HepG2 (cell line): ENCODE data around the gene CDKN1C. TPM values are rescaled to one million over a fixed set of nuclear protein-coding genes. Genes with fewer than 3 reads are reported as not detected.
A peak's percentile ranks its signal among the peaks of the same experiment; 100 is the strongest.

ENCODE experiments used
- ATAC-seq: fragments of 200-7000 bp; cut with Tn5 transposase; 3 replicates; pipeline ENCODE4 v1.9.1; 2020; ENCODE audit warnings: mild to moderate bottlenecking, moderate library complexity
- BruUV-seq: library from RNA; stranded (reverse); fragments of 400-500 nt; replicated peaks from 2 replicates; lab custom pipeline; 2021; lab: Mats Ljungman, UMichigan
- CTCF ChIA-PET: fragments of 300-600 bp; formaldehyde crosslinking; extraction: SDS; loops from one replicate; lab custom pipeline; 2021; ENCODE audit warnings: low total read pairs, inconsistent platforms, low intra/inter-chr PET ratio; lab: Yijun Ruan, JAX
- POLR2A ChIA-PET: fragments of 350-600 bp; sonication (Branson Sonifier 250); formaldehyde crosslinking; loops from one replicate; lab custom pipeline; 2020; ENCODE audit warnings: antibody characterized with exemption, inconsistent platforms; lab: Yijun Ruan, JAX
- DNase-seq: peaks from one replicate; pipeline ENCODE4 v3.0.0-alpha.2; 2015; ENCODE audit warnings: low spot score
- FAIRE-seq: peaks from 3 replicates; lab custom pipeline; 2011; peaks lifted over from hg19 to GRCh38; lab: Jason Lieb, UNC
- H2AFZ ChIP-seq: one replicate; pipeline ENCODE4 v1.6.1; 2011; ENCODE audit warnings: low read length, inconsistent platforms
- H3K27ac ChIP-seq: fragments of 300-600 bp; 3 replicates; pipeline ENCODE4 v1.8.0; 2011; ENCODE audit warnings: mixed run types, mild to moderate bottlenecking, mixed read lengths, low read length, inconsistent platforms; ENCODE audit not compliant: insufficient read depth; ENCODE audit errors: extremely low read length
- H3K27me3 ChIP-seq, 2 experiments: fragments of 200-600 bp in 1 of 2; 2 replicates in 1 of 2; 3 replicates in 1 of 2; pipeline versions ENCODE4 v1.6.0 to v1.8.0; 2011; ENCODE audit warnings: low read length in 2 of 2, mild to moderate bottlenecking in 2 of 2, moderate library complexity in 2 of 2, inconsistent platforms in 1 of 2; ENCODE audit not compliant: insufficient read depth in 2 of 2, control insufficient read depth in 1 of 2
- H3K36me3 ChIP-seq, 2 experiments: fragments of 200-600 bp in 1 of 2; replicated peaks in 1 of 2; 2 replicates in 1 of 2; 3 replicates in 1 of 2; pipeline versions ENCODE4 v1.5.1 to v1.8.0; 2011; ENCODE audit warnings: low read length in 2 of 2, inconsistent platforms in 1 of 2; ENCODE audit not compliant: insufficient read depth in 2 of 2, control insufficient read depth in 1 of 2
- H3K4me1 ChIP-seq: 2 replicates; pipeline ENCODE4 v1.5.1; 2012; ENCODE audit warnings: low read length, inconsistent platforms; ENCODE audit not compliant: insufficient read depth
- H3K4me2 ChIP-seq: 2 replicates; pipeline ENCODE4 v1.6.0; 2011; ENCODE audit warnings: low read depth, low read length, inconsistent platforms
- H3K4me3 ChIP-seq, 3 experiments: fragments of 200-600 bp in 1 of 3; sonication (generic), shearing (Covaris generic) in 1 of 3; replicated peaks in 1 of 3; 2 replicates each; pipeline ENCODE4 v1.5.1; 2011 to 2016; ENCODE audit warnings: low read length in 3 of 3, inconsistent platforms in 2 of 3, low read depth in 2 of 3, mild to moderate bottlenecking in 2 of 3, control low read depth in 1 of 3, mixed read lengths in 1 of 3; ENCODE audit not compliant: insufficient read depth in 1 of 3
- H3K79me2 ChIP-seq: one replicate; pipeline ENCODE4 v1.6.1; 2011; ENCODE audit warnings: low read length, inconsistent platforms; ENCODE audit not compliant: insufficient read depth
- H3K9ac ChIP-seq: 2 replicates; pipeline ENCODE4 v1.6.0; 2011; ENCODE audit warnings: mild to moderate bottlenecking, low read depth, low read length, inconsistent platforms; ENCODE audit not compliant: insufficient read depth
- H3K9me3 ChIP-seq: 2 replicates; pipeline ENCODE4 v1.5.1; 2012; ENCODE audit warnings: mild to moderate bottlenecking, low read length
- H4K20me1 ChIP-seq: 2 replicates; pipeline ENCODE4 v1.6.0; 2011; ENCODE audit warnings: inconsistent platforms, mild to moderate bottlenecking, low read length, moderate library complexity; ENCODE audit not compliant: insufficient read depth
- ADNP ChIP-seq: sonication (generic); formaldehyde crosslinking; IDR thresholded peaks from 2 replicates; pipeline ENCODE4 v1.4.0; 2020; ENCODE audit warnings: missing genetic modification reagents
- BHLHE40 ChIP-seq: IDR thresholded peaks from 2 replicates; pipeline ENCODE4 v1.6.1; 2011; ENCODE audit warnings: low read length, improper control_type of control experiment
- ELF3 ChIP-seq: IDR thresholded peaks from 2 replicates; pipeline ENCODE4 v1.6.1; 2016; ENCODE audit warnings: missing genetic modification reagents, missing compliant biosample characterization
- HDAC2 ChIP-seq: sonication (generic); formaldehyde crosslinking; IDR thresholded peaks from 2 replicates; pipeline ENCODE4 v1.4.0; 2020; ENCODE audit warnings: missing genetic modification reagents
- HHEX ChIP-seq: IDR thresholded peaks from 2 replicates; pipeline ENCODE4 v1.6.1; 2016; ENCODE audit warnings: control low read depth
- HNRNPLL ChIP-seq: fragments of 200-400 bp; formaldehyde crosslinking; IDR thresholded peaks from 2 replicates; pipeline ENCODE4 v1.6.1; 2017; ENCODE audit warnings: mild to moderate bottlenecking, low read depth, low read length; ENCODE audit not compliant: poor library complexity, severe bottlenecking
- KMT2A ChIP-seq: sonication (generic); formaldehyde crosslinking; IDR thresholded peaks from 2 replicates; pipeline ENCODE4 v1.4.0; 2020; ENCODE audit warnings: missing genetic modification reagents
- PRPF4 ChIP-seq: fragments of 200-400 bp; formaldehyde crosslinking; IDR thresholded peaks from 2 replicates; pipeline ENCODE4 v1.6.1; 2016; ENCODE audit warnings: low read length, low read depth; ENCODE audit not compliant: poor library complexity, severe bottlenecking
- SOX6 ChIP-seq, 2 experiments: fragments of 450-650 bp in 1 of 2; sonication (generic) in 1 of 2; formaldehyde crosslinking in 1 of 2; IDR thresholded peaks; 2 replicates each; pipeline versions ENCODE4 v1.4.0 to v1.6.1; 2017 to 2020; ENCODE audit warnings: antibody characterized with exemption in 1 of 2, mild to moderate bottlenecking in 1 of 2, missing genetic modification reagents in 1 of 2
- TERF1 ChIP-seq: sonication (generic); formaldehyde crosslinking; IDR thresholded peaks from 2 replicates; pipeline ENCODE4 v1.8.0; 2022; ENCODE audit warnings: mild to moderate bottlenecking, missing genetic modification reagents, moderate library complexity
- ZNF431 ChIP-seq: sonication (generic); formaldehyde crosslinking; IDR thresholded peaks from 2 replicates; pipeline ENCODE4 v1.9.0; 2022; ENCODE audit warnings: missing genetic modification reagents, low read depth, mild to moderate bottlenecking, borderline replicate concordance
- ZNF567 ChIP-seq: sonication (generic); formaldehyde crosslinking; IDR thresholded peaks from 2 replicates; pipeline ENCODE4 v1.8.1; 2023; ENCODE audit warnings: mild to moderate bottlenecking, missing genetic modification reagents, borderline replicate concordance
- ZSCAN12 ChIP-seq: sonication (generic); formaldehyde crosslinking; IDR thresholded peaks from 2 replicates; pipeline ENCODE4 v1.9.0; 2021; ENCODE audit warnings: mild to moderate bottlenecking, missing genetic modification reagents
- WGBS: methylation state at CpG from one replicate; pipeline ENCODE4 v1.1.6; 2017; ENCODE audit warnings: low lambda C conversion rate; 5-methylcytosine and 5-hydroxymethylcytosine counted together
- in situ Hi-C: cut with HindIII; loops from 2 replicates; pipeline ENCODE4 v1.10.0; 2017; ENCODE audit warnings: low pct_unique_long_range_greater_than_20kb; ENCODE audit not compliant: extremely low pct_ligation_motif_present
- intact Hi-C: fragments of 100-400 bp; cut with micrococcal nuclease; formaldehyde crosslinking; loops from one replicate; pipeline ENCODE4 v1.10.0; 2022; ENCODE audit not compliant: unreplicated experiment
- polyA plus RNA-seq, 8 experiments: library from polyadenylated mRNA; depleted of rRNA in 3 of 8; stranded (reverse) in 7 of 8; unstranded in 1 of 8; fragments of >200 nt; fragmentation: Illumina TruSeq in 4 of 8; extraction: Trizol in 4 of 8; gene quantifications; 2 replicates each; pipeline versions ENCODE4 v1.2.1 to v1.2.3, GENCODE V29; 2011 to 2016; ENCODE audit warnings: low read depth in 4 of 8, missing spikeins in 1 of 8, mixed read lengths in 1 of 8; ENCODE audit not compliant: insufficient read depth in 1 of 8
- total RNA-seq, 5 experiments: library from RNA; depleted of rRNA; stranded (reverse); fragments of >200 nt; fragmentation: Illumina TruSeq; extraction: Trizol; gene quantifications; 2 replicates each; pipeline ENCODE4 v1.2.3, GENCODE V29; 2016; ENCODE audit warnings: low read depth in 1 of 5
- TF ChIP-seq, protein P1 (sequence below): IDR thresholded peaks from 2 replicates; pipeline ENCODE4 v1.6.1; 2016; ENCODE audit warnings: missing compliant biosample characterization, missing genetic modification reagents, borderline replicate concordance
- TF ChIP-seq, protein P2 (sequence below): sonication (generic); formaldehyde crosslinking; conservative IDR thresholded peaks from 2 replicates; pipeline ENCODE4 v1.4.0; 2020; ENCODE audit warnings: missing genetic modification reagents
- TF ChIP-seq, protein P3 (sequence below): conservative IDR thresholded peaks from 2 replicates; pipeline ENCODE4 v1.6.1; 2018; ENCODE audit warnings: missing genetic modification reagents
- TF ChIP-seq, protein P4 (sequence below): sonication (generic); formaldehyde crosslinking; IDR thresholded peaks from 2 replicates; pipeline ENCODE4 v1.4.0; 2020; ENCODE audit warnings: missing genetic modification reagents

Gene CDKN1C
- total and polyA plus RNA-seq, 2 of the 13 experiments (the other 11 are each of a cell fraction or from before 2014, with no cell fraction given), result not detected

DNA sequence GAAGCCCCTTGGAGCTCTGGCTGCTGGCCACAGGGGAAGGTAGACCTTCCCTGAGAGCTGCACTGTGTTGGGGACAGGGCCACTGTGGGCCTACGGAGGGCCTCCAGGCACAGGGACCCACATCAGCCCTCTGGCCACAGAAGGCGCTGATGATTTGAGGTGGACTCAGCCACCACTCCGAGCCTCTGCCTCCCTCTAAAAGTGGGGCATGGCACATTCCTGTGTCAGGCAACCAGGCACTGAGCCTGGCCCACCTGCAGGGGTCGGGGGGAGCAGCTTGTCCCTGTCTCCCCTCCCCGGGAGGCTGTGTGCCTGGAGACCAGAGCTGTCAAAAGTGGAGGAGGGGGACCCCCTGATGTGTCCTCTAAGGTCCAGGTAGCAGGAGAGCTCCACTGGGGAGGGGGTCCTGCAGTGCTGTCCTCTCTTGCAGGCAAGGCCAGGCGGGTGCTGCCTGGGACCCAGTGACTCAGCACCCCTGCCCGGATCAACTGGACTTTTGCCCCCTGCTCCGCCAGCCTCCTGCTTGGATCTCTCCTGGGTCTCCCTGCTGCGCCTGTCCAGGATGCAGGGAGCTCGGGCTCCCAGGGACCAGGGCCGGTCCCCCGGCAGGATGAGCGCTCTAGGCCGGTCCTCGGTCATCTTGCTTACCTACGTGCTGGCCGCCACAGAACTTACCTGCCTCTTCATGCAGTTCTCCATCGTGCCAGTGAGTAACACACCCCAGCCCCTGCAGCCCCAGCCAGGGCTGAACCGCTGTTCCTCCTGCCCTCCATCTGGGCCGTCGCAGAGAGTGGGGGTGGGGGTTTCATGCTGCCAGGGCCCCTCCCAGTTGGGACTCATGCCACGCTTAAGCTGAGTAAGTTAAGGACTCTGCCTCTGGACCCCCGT is 17.5 kb upstream of the CDKN1C start:
- Histone ChIP-seq H3K4me3 (peak overlapping the region; percentile 76 to 92 (median 84)), H3K36me3 (peaks cover 0 to 3% of the 10 kb centered on the region in 2 experiments; a peak in 1 of 5 replicates), H2AFZ (no peak overlapping the region), H3K27me3 (no peaks in the 10 kb centered on the region; a peak in 1 of 5 replicates), H3K27ac (peak overlapping the region; percentile 78), H3K9ac (peak overlapping the region; percentile 83), H3K79me2 (peaks cover 10% of the 10 kb centered on the region), H3K9me3 (no peaks in the 10 kb centered on the region), H3K4me2 (peak overlapping the region; percentile 99), H4K20me1 (0 out of 2 replicates have a peak, but pooled peaks cover 3% of the 10 kb centered on the region), H3K4me1 (peaks cover 28% of the 10 kb centered on the region)
- 0% methylated on average over 10 of the region's 23 CpGs for WGBS
- FAIRE-seq (peak; percentile 44), ATAC-seq (peak; percentile 79), DNase-seq (peak; percentile 74)
- intact Hi-C loops (no loop called here), in situ Hi-C loops (no loop called here)
- TSS peak; percentile 48 for BruUV-seq
- ChIA-PET POLR2A (interaction anchor here (0.6 to 2.6 kb wide), 25 partner anchors 9 to 1198 kb away, joined by 3 to 21 read pairs (median 3); partner anchors contain the start of genes CARS1, KCNQ1OT1, PHLDA2 and TSSC4), CTCF (interaction anchor here (1.0 kb wide), 1 partner anchor 28 kb away, joined by 3 read pairs; no protein-coding TSS in a partner anchor)
- TF ChIP-seq HHEX (CRISPR knock-in tag) (no peak), KMT2A (CRISPR knock-in tag) (peak; percentile 20; the same call in 1 of the 2 replicates), HDAC2 (no peak), HNRNPLL (peak; percentile 30), SOX6 (IDR thresholded peaks at IDR 0.05) (no peak), SOX6 (CRISPR knock-in tag; IDR thresholded peaks at IDR 0.05) (no peak; the same call in 1 of the 2 replicates), ELF3 (CRISPR knock-in tag) (0 out of 2 replicates have a peak, but pooled peaks have one; percentile 38), BHLHE40 (no peak), PRPF4 (no peak), ZNF431 (no peak), TERF1 (CRISPR knock-in tag) (no peak), ZSCAN12 (no peak), ADNP (CRISPR knock-in tag) (no peak), ZNF567 (CRISPR knock-in tag) (no peak)
- TF ChIP-seq, protein P1, sequence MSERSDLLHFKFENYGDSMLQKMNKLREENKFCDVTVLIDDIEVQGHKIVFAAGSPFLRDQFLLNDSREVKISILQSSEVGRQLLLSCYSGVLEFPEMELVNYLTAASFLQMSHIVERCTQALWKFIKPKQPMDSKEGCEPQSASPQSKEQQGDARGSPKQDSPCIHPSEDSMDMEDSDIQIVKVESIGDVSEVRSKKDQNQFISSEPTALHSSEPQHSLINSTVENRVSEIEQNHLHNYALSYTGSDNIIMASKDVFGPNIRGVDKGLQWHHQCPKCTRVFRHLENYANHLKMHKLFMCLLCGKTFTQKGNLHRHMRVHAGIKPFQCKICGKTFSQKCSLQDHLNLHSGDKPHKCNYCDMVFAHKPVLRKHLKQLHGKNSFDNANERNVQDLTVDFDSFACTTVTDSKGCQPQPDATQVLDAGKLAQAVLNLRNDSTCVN (CRISPR knock-in tag), result 0 out of 2 replicates have a peak, but pooled peaks have one; percentile 19
- TF ChIP-seq, protein P2, sequence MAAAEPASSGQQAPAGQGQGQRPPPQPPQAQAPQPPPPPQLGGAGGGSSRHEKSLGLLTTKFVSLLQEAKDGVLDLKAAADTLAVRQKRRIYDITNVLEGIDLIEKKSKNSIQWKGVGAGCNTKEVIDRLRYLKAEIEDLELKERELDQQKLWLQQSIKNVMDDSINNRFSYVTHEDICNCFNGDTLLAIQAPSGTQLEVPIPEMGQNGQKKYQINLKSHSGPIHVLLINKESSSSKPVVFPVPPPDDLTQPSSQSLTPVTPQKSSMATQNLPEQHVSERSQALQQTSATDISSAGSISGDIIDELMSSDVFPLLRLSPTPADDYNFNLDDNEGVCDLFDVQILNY, result 0 out of 2 replicates have a peak, but pooled peaks have one; percentile 29
- TF ChIP-seq, protein P3, sequence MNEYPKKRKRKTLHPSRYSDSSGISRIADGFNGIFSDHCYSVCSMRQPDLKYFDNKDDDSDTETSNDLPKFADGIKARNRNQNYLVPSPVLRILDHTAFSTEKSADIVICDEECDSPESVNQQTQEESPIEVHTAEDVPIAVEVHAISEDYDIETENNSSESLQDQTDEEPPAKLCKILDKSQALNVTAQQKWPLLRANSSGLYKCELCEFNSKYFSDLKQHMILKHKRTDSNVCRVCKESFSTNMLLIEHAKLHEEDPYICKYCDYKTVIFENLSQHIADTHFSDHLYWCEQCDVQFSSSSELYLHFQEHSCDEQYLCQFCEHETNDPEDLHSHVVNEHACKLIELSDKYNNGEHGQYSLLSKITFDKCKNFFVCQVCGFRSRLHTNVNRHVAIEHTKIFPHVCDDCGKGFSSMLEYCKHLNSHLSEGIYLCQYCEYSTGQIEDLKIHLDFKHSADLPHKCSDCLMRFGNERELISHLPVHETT (CRISPR knock-in tag), result no peak
- TF ChIP-seq, protein P4, sequence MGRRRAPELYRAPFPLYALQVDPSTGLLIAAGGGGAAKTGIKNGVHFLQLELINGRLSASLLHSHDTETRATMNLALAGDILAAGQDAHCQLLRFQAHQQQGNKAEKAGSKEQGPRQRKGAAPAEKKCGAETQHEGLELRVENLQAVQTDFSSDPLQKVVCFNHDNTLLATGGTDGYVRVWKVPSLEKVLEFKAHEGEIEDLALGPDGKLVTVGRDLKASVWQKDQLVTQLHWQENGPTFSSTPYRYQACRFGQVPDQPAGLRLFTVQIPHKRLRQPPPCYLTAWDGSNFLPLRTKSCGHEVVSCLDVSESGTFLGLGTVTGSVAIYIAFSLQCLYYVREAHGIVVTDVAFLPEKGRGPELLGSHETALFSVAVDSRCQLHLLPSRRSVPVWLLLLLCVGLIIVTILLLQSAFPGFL (CRISPR knock-in tag), result no peak
